HG03460 (cell line): ENCODE results near the gene TREML4.

Experiments
- ATAC-seq: cut with Tn5 transposase; IDR thresholded peaks from one replicate; pipeline ENCODE4 v1.9.1; 2021; ENCODE audit not compliant: unreplicated experiment

TREML4 gene

GRCh38 chr6:41280381-41281057 lies 52.4 kb downstream of the TREML4 start:
- ATAC-seq: no peak

- no peak for ATAC-seq
Observed at GRCh38 chr6:41283600-41283999, 55.5 kb downstream of the TREML4 start.

GRCh38 chr6:41284726-41285125 lies 56.6 kb downstream of the TREML4 start:
- no peak for ATAC-seq

GRCh38 chr6:41286544-41287346 lies 58.6 kb downstream of the TREML4 start, which contains the start of gene TREM1:
Gene TREM1 (minus strand): TSS chr6:41286682. CDS start chr6:41286655, 27 bp downstream.
- ATAC-seq: no peak

GRCh38 chr6:41288030-41288753 lies 60.0 kb downstream of the TREML4 start:
- ATAC-seq: no peak
